ENCODE data around the gene STK38. TPM values are rescaled to one million over a fixed set of nuclear protein-coding genes. Genes with fewer than 3 reads are reported as not detected.

Gene STK38
- total and polyA plus RNA-seq, 2 of the 8 experiments (the other 6 are each of a cell fraction or from before 2014, with no cell fraction given): 8.1 to 19.8 TPM

DNA sequence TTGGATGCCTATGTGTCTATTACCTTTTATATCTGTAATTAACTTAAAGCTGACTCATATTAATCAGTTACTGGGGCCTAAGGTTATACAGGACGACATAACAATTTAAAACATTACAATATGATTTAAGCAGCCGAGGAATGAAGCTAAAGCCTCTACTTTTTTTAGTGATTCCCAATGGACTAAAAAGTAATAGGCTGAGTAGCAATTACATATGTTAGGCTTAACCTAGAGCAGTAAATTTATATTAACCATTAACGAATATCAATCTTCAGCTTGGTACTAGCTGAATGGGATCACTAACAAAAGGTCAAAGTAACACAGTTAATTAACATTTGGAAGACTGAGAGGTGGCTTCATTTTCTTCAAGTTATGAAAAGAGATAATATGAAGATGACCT is 43.1 kb downstream of the STK38 start:
- Histone ChIP-seq H3K18ac (ENCODE audit: extremely low read depth, low read length) (no peak overlapping the region), H3K36me3 (ENCODE audit: control insufficient read depth in 2 of 4, insufficient read depth in 4 of 4, low read length in 3 of 4) (peaks cover 0 to 13% (median 4%) of the 10 kb centered on the region in 4 experiments; a peak in 6 of 8 replicates), H4K5ac (ENCODE audit: insufficient read length, low read depth, low read length) (no peak overlapping the region)

More for the DNA sequence above, 43.1 kb downstream of the STK38 start:
- H3K4me2 ChIP-seq (ENCODE audit: insufficient read depth in 1 of 2, low read depth in 2 of 2, low read length in 2 of 2): no peak overlapping the region
- H3K23ac ChIP-seq (ENCODE audit: insufficient read length): no peak overlapping the region
- no peak overlapping the region for H2BK15ac ChIP-seq (ENCODE audit: low read length)
- no peak overlapping the region for H2BK5ac ChIP-seq (ENCODE audit: low read depth, low read length)
- CTCF ChIA-PET (ENCODE audit: partially characterized antibody): interaction anchor here (0.9 kb wide), 1 partner anchor 77 kb away, joined by 3 read pairs; no protein-coding TSS in a partner anchor
- H3K79me2 ChIP-seq (ENCODE audit: control insufficient read depth in 1 of 2, insufficient read depth in 2 of 2, low read length in 2 of 2): no peaks in the 10 kb centered on the region
- H3K4ac ChIP-seq (replicated peaks; ENCODE audit: insufficient read length, low read depth, low read length): no peak overlapping the region
- DNase-seq (ENCODE audit: low read depth in 1 of 2, low spot score in 2 of 2) (no peak), FAIRE-seq (no peak)
- H3K23me2 ChIP-seq (ENCODE audit: low read depth, low read length): no peaks in the 10 kb centered on the region
- H3K9ac ChIP-seq (replicated peaks in 1 of 4; ENCODE audit: extremely low read depth in 1 of 4, low read depth in 3 of 4, low read length in 3 of 4): no peak overlapping the region
- no peak overlapping the region for H3K4me3 ChIP-seq (ENCODE audit: extremely low read depth in 1 of 4, insufficient read depth in 2 of 4, low read depth in 3 of 4, low read length in 4 of 4)
- H4K8ac ChIP-seq (ENCODE audit: extremely low read depth, insufficient read depth, low read length): no peak overlapping the region
- no peak overlapping the region for H3K56ac ChIP-seq (replicated peaks; ENCODE audit: insufficient read length, low read depth, low read length)
- H3K14ac ChIP-seq (ENCODE audit: insufficient read length): no peak overlapping the region
- no peaks in the 10 kb centered on the region for H3K4me1 ChIP-seq (replicated peaks in 1 of 4; ENCODE audit: control insufficient read depth in 3 of 4, insufficient read depth in 4 of 4, low read length in 3 of 4)
- no peaks in the 10 kb centered on the region for H3K79me1 ChIP-seq (ENCODE audit: low read depth, low read length)
- no peak overlapping the region for H2BK120ac ChIP-seq (replicated peaks; ENCODE audit: low read depth, low read length)
- no peak overlapping the region for H2BK12ac ChIP-seq (ENCODE audit: low read depth, low read length)
- no peak overlapping the region for H2BK20ac ChIP-seq (ENCODE audit: low read length)
- TF ChIP-seq HDAC6 (IDR thresholded peaks at IDR 0.05; ENCODE audit: low read depth, low read length) (no peak), ZNF274 (IDR thresholded peaks at IDR 0.05; ENCODE audit: borderline replicate concordance, extremely low read depth, low read length) (no peak), KDM4A (IDR thresholded peaks at IDR 0.05; ENCODE audit: low read depth, low read length, severe bottlenecking) (no peak), SIX5 (IDR thresholded peaks at IDR 0.05; ENCODE audit: low read depth, low read length) (no peak), JUN (IDR thresholded peaks at IDR 0.05; ENCODE audit: low read depth, low read length) (no peak)
- no peak overlapping the region for H2AK5ac ChIP-seq (ENCODE audit: low read depth, low read length)
- no peak overlapping the region for H2AFZ ChIP-seq (ENCODE audit: low read length)
- no peak overlapping the region for H3K27ac ChIP-seq (ENCODE audit: low read depth, low read length)
- H3K9me3 ChIP-seq (ENCODE audit: insufficient read depth in 2 of 2, low read depth in 1 of 2, low read length in 1 of 2): no peaks in the 10 kb centered on the region
- POLR2A ChIA-PET (ENCODE audit: partially characterized antibody): interaction anchor here (1.2 to 2.5 kb wide), 2 partner anchors 11 to 102 kb away, joined by 3 to 6 read pairs; no protein-coding TSS in a partner anchor
- 92% methylated on average over 3 of the region's 3 CpGs; no CpG with 5 or more reads in 1 of the 2 experiments for WGBS, 2 experiments (ENCODE audit: extremely low coverage in 1 of 2, insufficient coverage in 1 of 2, insufficient read length in 1 of 2, insufficient replicate concordance in 2 of 2, low coverage in 1 of 2, low lambda C conversion rate in 2 of 2, missing lambda C conversion rate in 1 of 2)
- H4K91ac ChIP-seq (replicated peaks; ENCODE audit: insufficient read length, low read length): no peak overlapping the region
- H3K27me3 ChIP-seq (replicated peaks in 1 of 4; ENCODE audit: control insufficient read depth in 3 of 4, extremely low read depth in 1 of 4, insufficient read depth in 3 of 4, low read length in 3 of 4): no peaks in the 10 kb centered on the region
- no peaks in the 10 kb centered on the region for H4K20me1 ChIP-seq (replicated peaks in 1 of 2; ENCODE audit: control insufficient read depth in 1 of 2, insufficient read depth in 2 of 2, low read length in 2 of 2)

Measured in H1 (cell line).